ENCODE measurements around the gene RECQL. TPM values are rescaled to one million over a fixed set of nuclear protein-coding genes. Genes with fewer than 3 reads are reported as not detected.

Gene RECQL
- total and polyA plus RNA-seq, 2 of the 4 experiments (the other 2 are of a cell fraction) = 29.4 to 67.0 TPM

DNA sequence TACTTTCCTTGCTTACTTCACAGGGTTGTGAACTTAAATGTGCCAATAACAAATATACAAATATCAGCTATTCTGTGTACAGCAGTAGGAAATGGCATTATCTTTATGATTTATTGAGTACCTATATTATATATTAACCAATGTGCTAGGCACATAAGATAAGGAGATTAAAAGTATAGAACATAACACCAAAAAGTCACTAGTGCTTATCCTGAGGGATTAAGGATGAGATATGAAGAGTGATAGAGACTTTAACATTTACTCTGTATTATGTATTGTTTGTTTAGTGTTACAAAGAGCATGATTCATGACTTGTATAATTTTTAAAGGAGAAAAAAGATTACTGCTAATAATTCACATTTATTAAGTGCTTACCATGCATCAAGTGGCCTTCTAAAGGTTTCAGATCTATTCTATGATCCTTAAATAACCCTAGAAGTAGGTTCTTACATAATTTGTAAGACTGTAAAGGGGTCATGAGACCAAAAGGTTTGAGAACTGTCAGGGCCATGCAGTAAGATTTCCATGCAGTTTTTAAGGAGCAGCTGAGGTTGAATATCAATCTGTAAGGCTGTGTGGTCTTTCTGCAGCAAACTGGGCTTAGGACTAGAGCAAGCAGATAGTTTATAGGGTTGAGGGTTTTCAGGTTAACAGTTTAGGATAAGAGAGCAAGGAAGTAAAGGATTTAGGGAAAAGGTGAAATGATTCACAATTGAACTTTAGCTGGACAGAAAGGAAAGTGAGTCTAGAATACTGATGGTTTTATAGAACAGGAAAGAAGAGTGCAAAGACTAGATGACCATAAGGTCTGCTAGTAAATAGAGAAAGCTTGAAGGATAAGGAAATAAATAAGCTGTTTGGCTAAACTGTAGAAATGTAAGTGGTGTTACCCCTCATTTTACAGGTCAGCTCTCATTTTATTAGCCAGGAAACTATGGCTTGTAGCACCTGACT is 57.0 kb downstream of the RECQL start:
- DNase-seq (no peak), ATAC-seq (ENCODE audit: low read depth) (no peak)
- ChIA-PET CTCF (no interaction called here), POLR2A (ENCODE audit: unreplicated experiment) (no interaction called here)
- intact Hi-C loops (cut with micrococcal nuclease) = no loop called here
- no peak overlapping the region for H4K91ac ChIP-seq (ENCODE audit: insufficient read depth, low read depth, low read length)
- no peaks in the 10 kb centered on the region; the same call in 1 of the 2 replicates for H3K9me1 ChIP-seq (ENCODE audit: insufficient read depth, low read length)
- no peak overlapping the region for H2BK15ac ChIP-seq (ENCODE audit: low read depth, low read length)
- H3K9me3 ChIP-seq (ENCODE audit: control insufficient read depth, insufficient read depth, low read length) = no peaks in the 10 kb centered on the region
- TF ChIP-seq RAD21 (IDR thresholded peaks at IDR 0.05; ENCODE audit: low read length) = no peak
- TF ChIP-seq FOS (IDR thresholded peaks at IDR 0.05; ENCODE audit: low read depth, low read length) = no peak
- TF ChIP-seq BHLHE40 (IDR thresholded peaks at IDR 0.05; ENCODE audit: low read depth, low read length) = no peak
- TF ChIP-seq RFX5 (IDR thresholded peaks at IDR 0.05; ENCODE audit: low read depth, low read length) = no peak
- no peak for TF ChIP-seq RCOR1 (IDR thresholded peaks at IDR 0.05; ENCODE audit: insufficient replicate concordance, low read length)
- TF ChIP-seq POLR2A (IDR thresholded peaks at IDR 0.05; ENCODE audit: low read depth, low read length) = no peak
- no peak for TF ChIP-seq SMC3 (IDR thresholded peaks at IDR 0.05; ENCODE audit: low read depth, low read length)
- no peak for TF ChIP-seq CTCF (conservative IDR thresholded peaks at IDR 0.05; ENCODE audit: low read depth, low read length)
- TF ChIP-seq MAZ (IDR thresholded peaks at IDR 0.05; ENCODE audit: borderline replicate concordance, low read depth, low read length) = no peak
- H2AFZ ChIP-seq (replicated peaks; ENCODE audit: low read length, poor library complexity) = no peak overlapping the region
- no peaks in the 10 kb centered on the region for H4K20me1 ChIP-seq (ENCODE audit: insufficient read depth, low read length)
- peaks cover 10 to 13% of the 10 kb centered on the region in 2 experiments for H3K79me1 ChIP-seq (ENCODE audit: low read depth in 1 of 2, low read length in 2 of 2)
- BruUV-seq (replicated peaks) = no TSS peak
- no peak overlapping the region for H3K23ac ChIP-seq (ENCODE audit: low read depth, low read length)
- H3K18ac ChIP-seq (ENCODE audit: low read depth, low read length) = no peak overlapping the region
- H3K4me2 ChIP-seq (ENCODE audit: low read depth, low read length) = no peak overlapping the region
- no peak overlapping the region for H3K9ac ChIP-seq (ENCODE audit: low read depth, low read length)
- H2AK9ac ChIP-seq (replicated peaks; ENCODE audit: low read depth, low read length, poor library complexity) = no peak overlapping the region
- H3K4me3 ChIP-seq (ENCODE audit: insufficient read depth, low read depth, low read length) = no peak overlapping the region
- no peaks in the 10 kb centered on the region for H3K27me3 ChIP-seq (ENCODE audit: control insufficient read depth, insufficient read depth, low read length)
- in situ Hi-C loops (cut with MboI; ENCODE audit: low sequenced_read_pairs) = loop anchor here (25.0 kb wide), 1 partner anchor 807 kb away; no protein-coding TSS in a partner anchor
- H2BK120ac ChIP-seq (ENCODE audit: low read depth, low read length) = no peak overlapping the region
- no peak overlapping the region for H3K27ac ChIP-seq (ENCODE audit: insufficient read depth, low read length)
- H3K56ac ChIP-seq (ENCODE audit: extremely low read depth, insufficient read depth, low read length) = no peak overlapping the region
- no peak overlapping the region for H4K5ac ChIP-seq (ENCODE audit: low read depth, low read length)
- H2BK20ac ChIP-seq (ENCODE audit: low read depth, low read length) = no peak overlapping the region
- H3K4ac ChIP-seq (ENCODE audit: low read depth, low read length) = no peak overlapping the region
- H3K4me1 ChIP-seq (ENCODE audit: control insufficient read depth, insufficient read depth, low read length) = no peaks in the 10 kb centered on the region
- H3K14ac ChIP-seq (replicated peaks; ENCODE audit: low read depth, low read length) = no peak overlapping the region
- dilution Hi-C loops (cut with HindIII; ENCODE audit: low sequenced_read_pairs, unreplicated experiment) = no loop called here
- H3K36me3 ChIP-seq (ENCODE audit: control insufficient read depth, insufficient read depth, low read length) = peaks cover 9% of the 10 kb centered on the region
- no peak overlapping the region for H2AK5ac ChIP-seq (ENCODE audit: low read depth, low read length)
- H4K8ac ChIP-seq (ENCODE audit: low read depth in 2 of 2, low read length in 2 of 2) = no peak overlapping the region
- H2BK5ac ChIP-seq (ENCODE audit: low read depth, low read length, poor library complexity, severe bottlenecking) = no peak overlapping the region
